Bone marrow (tissue), 2 donors: ENCODE measurements around the gene LTB4R2.
A peak's percentile ranks its signal among the peaks of the same experiment; 100 is the strongest.
"Not testable (repeated sequence)": the region's sequence is repeated elsewhere in the genome, so short reads cannot be mapped to it uniquely, and the experiment has no call there.

ENCODE experiments used
- DNase-seq, 2 donors: peaks; one replicate each; lab custom pipeline; 2025; lab: John Stamatoyannopoulos, UW

The LTB4R2 gene

DNA sequence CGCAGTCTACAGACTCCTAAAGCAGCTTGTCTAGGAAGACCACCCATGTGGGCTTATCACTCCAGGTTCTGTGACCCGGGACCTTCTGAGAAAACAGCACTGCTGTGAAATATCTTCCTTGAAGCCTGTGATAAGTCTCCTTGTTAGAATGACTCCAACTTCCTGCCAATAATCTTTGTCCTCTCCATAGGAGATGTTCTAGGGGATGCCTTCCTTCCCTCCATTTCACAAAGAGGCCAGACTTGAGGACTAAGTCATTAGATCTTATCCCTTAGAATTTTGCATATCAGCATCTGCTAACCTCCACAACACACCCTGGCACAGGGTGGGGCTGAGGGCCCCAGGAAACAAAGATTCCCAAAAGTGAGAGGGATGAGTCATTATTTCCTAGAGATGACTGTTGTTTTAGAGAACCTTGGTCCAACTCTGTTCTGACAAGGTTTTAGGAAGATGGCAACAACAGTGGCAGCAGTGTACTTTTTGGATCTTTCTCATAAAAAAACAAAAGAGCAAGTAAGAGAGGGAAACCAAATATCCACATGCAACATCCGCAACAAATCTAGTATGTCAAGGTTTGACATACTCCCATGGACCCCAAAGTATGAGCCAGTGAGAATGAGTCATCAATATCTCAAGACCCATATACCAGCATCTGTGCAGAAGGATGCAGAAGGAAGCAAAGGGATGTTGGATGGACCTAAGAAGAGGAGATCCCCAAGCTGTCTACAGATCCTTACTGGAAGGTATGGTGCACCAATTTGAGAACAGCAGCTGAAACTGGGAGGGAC lies 7.4 kb downstream of the LTB4R2 start:
- DNase-seq = peak in 1 of 2 donors; percentile 27

DNA sequence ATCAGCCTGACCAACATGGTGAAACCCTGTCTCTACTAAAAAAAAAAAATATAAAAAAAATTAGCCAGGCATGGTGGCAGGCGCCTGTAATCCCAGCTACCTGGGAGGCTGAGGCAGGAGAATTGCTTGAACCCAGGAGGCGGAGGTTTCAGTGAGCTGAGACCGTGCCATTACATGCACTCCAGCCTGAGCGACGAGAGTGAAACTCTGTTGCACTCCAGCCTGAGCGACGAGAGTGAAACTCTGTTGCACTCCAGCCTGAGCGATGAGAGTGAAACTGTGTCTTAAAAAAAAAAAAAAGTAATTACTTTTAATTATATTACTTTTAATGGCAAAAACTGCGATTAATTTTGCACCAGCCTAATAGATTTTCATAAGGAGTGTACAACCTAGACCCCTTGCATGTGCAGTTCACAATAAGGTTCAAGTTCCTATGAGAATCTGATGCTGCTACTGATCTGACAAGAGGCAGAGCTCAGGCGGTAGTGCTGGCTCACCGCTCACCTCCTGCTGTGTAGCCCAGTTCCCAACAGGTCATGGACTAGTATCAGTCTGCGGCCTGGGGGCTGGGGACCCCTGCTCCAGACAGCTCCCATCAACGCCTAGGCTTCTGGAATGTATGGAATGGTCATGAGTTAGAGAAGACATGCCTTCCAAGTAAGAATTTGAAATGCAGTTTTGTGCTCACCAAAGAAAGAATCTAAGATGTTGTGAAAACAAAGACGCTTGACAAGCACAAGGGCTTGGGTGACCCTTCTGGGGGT lies 11.5 kb downstream of the LTB4R2 start:
- DNase-seq = no peak

DNA sequence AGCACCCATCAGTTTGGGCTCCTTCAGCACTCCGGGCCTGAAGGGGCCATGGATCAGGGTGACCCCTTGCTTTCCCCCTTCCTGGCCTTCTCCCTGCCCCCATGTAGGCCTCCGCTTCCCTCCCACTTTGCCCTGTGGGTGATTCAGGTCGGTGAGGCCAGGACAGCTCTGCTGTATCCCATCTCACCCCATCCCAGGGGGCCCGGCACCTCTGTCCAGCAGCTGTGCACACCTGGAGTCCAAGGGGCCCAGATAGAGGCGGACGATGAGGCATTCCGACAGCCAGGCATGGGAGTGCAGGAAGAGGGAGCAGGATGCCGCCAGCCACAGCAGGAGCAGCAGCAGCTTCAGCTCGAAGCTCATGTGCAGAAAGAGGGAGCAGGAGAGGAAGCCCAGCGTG lies 12.7 kb downstream of the LTB4R2 start:
- no peak for DNase-seq

DNA sequence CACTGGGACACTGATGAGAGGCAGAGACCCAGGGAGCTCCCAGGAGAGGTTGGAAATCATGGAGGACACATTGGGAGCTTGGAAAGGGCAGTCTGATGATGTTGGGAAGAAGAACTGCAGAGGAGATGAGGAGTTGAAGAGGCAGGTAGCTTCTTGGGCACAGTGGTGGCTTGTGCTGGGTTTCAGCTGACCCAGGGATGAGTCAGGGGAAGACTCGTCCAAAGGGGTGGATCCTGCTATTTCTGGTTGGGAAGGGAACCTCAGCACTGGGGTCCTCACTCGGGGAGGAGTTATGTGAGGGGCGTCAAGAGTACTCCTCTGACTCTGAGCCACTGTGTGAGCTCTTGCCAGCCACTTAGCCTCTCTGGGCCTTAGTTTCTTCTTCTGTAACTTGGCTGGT lies 13.4 kb downstream of the LTB4R2 start:
- no peak for DNase-seq

DNA sequence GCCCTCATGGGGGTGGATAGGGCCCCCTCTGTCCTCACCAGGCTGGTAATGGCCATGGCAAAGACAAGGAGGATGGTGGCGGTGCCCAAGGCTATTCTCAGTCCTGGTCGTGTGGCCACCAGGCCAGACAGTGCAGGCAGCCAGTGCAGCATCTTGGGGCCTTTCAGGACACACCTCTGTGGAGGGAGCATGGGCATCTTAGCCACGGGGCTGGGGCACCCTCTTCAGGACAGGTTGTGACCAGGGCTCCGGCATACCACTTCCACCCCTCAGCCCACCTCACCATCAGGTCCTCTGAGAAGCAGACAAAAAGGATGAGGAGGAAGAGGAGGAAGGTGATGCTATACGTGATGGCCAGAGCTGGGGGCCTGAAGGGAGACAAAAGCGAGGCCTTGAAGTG lies 14.1 kb downstream of the LTB4R2 start:
- no peak for DNase-seq

DNA sequence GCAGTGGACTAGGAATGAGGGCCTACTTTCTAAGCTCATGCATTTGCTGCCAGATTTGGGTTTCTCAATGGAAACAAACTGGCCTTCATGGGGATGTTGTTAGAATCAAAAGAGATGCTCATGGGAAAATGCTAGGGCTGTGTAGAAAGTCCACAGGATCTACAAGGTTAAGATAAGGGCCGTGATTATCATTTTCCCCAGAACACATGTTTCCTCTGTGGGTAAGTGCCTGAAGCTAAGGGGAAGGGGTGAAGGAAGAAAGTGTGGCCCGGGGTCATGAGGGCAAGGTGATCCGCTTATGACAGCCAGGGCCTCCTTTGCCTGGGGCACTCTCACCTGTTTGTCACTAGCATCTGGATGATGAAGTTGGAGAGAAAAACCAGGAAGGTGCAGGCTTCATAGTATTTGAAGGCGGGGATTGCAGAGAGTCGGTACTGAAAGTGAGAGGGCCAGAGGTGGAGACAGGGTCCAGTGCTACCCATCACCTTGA lies 15.1 kb downstream of the LTB4R2 start:
- no peak for DNase-seq

DNA sequence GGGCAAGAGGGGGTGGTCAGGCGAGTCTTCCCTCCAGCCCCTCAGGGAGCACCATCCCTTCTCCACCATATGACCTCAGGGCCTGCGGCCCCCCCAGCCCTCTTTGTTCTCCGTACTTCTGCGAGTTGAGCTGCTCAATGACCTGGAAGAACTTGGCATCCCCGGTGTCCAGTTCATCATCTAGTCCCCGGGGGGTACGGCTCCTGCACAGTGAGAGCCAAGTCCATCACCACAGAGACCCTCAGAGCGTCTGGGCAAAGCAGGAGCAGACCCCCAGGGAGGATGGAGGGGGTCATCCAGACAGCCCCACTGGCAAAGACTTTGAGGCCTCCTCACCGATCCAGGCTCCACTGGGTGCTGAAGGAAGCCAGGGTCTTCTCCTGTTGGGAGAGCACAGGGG lies 16.0 kb downstream of the LTB4R2 start:
- DNase-seq = no peak

DNA sequence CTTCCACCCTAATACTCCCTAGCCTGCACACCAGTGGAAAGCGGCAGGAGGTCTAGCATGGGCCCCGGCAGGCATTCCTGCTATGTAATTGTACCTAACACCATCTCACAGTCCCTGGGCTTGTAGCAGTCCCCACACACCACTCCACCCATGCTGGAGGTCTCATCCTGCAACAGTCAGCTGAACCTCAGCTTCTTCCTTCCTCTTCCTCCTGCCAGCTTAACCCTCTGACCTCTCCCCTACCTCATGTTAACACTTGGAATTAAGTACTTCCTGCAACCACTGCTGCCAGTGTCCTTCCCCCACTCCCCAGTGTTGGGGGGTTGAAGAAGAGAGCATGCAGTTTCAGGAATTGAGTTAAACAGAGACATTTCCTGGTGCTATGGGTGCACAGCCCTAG lies 17.4 kb downstream of the LTB4R2 start:
- DNase-seq = no peak

DNA sequence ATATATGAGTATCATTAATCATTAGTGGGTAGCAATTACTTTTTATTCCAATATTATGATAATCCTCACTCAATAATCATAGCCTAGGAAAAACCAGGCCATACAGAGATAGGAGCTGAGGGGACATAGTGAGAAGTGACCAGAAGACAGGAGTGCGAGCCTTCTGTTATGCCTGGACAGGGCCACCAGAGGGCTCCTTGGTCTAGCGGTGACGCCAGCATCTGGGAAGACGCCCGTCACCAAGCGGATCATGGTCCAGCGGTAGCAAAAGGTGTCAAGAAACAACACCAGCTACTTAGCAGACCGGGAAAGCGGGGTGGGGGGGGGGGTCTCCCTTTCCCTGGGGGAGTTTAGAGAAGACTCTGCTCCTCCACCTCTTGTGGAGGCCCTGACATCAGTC lies 18.0 kb downstream of the LTB4R2 start:
- not testable (repeated sequence) for DNase-seq

DNA sequence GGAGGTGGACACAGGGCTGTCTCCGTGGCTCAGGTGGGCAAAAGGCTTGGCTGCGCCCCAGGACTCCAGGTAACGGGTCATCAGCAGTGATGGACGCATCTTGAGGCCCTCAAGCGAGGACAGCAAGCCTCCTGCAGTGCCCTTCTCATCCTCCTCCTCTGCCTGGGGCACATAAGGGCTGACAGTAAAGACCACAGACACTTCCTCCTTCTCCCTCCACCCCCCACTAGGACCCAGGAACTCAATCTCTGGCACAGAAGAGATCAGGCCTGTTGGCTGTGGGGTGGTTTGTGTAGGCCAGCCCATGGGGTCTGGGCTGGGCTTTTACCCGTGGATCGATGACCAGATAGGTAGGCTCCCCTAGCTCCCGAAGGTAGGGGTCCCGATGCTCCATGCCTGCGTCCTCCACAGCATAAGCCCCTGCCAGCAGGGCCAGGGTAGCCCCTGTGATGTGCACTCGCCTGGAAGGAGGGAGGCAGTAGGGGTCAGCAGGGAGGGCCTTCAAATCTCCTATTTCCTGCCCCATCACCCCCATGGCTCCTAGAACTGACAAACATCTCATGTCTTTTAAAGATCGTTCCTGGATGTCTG lies 19.2 kb downstream of the LTB4R2 start:
- no peak for DNase-seq

DNA sequence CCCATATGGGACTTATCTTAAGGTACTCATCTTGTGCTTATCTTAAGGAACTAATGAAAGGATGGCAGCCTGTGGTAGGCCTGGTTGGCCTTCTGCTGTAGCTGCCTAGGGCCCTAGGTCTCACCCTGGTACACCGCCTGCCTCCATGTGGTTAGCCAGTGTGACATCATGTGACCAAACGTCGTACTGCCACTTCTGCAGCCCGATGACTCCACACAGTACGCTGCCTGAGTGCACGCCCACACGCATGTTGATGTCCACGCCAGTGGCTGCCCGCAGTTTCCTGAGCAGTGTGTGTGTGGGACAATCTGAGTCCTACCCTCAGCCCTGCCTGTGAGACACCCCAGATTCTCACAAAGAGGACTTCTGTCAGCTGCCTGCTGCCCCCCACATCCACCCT lies 19.8 kb downstream of the LTB4R2 start:
- peak in 1 of 2 donors; percentile 44 for DNase-seq

DNA sequence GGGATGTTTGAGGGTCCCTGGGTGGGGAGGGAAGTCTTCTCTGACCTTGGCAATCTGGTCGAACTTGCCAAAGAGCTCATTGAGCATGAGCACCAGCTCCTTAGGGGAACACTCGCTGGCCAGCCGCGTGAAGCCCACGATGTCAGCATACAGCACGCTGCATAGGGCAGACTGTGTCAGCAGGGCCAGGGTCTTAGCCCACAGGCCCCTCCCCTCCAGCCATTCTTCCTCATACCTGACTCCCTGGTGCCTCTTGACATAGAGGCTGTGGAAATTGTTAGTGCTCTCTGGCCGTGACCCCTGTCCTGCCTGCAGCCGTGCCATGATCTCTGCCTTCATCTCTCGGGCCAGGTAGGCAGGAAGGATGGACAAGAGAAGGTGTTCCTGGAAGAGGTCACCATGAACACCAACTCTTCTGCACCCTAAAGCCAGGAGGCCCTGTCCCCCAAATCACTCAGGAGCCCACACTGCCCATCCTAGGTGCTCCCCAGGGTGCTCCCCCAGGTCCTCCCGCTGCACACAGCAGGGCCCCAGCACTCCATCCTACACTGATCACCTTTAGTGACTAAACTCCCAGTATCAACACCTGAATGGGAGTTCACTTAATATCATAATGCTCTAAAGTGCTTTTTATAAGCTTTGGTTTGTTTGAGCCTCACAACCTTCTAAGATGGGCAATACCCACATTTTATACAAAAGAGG lies 21.2 kb downstream of the LTB4R2 start:
- DNase-seq = no peak

DNA sequence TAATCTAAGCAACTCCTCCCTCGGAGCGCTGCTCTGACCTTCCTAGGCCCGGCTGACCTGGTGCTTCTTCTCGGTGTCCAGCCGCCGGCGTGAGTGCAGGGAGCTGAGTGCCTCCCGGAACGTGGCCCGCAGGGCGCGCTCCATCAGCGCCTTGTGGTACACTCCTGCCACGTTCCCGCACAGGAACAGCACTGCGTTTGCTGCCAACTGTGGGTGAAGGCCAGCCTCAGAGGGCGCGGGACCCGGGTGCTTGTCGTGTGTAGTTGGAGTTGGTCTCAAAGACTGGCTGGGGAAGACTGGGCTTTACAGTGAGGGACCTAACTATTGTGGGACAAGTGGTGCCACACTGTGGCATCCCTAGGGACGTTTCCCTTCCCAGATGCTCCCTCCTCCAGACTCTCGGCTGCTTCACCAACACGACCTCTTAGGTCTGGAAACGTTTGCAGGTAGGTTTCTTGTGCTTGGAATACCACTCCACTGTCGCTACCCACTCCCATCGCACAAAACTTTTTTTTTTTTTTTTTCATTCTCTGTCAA lies 21.9 kb downstream of the LTB4R2 start:
- DNase-seq = no peak

DNA sequence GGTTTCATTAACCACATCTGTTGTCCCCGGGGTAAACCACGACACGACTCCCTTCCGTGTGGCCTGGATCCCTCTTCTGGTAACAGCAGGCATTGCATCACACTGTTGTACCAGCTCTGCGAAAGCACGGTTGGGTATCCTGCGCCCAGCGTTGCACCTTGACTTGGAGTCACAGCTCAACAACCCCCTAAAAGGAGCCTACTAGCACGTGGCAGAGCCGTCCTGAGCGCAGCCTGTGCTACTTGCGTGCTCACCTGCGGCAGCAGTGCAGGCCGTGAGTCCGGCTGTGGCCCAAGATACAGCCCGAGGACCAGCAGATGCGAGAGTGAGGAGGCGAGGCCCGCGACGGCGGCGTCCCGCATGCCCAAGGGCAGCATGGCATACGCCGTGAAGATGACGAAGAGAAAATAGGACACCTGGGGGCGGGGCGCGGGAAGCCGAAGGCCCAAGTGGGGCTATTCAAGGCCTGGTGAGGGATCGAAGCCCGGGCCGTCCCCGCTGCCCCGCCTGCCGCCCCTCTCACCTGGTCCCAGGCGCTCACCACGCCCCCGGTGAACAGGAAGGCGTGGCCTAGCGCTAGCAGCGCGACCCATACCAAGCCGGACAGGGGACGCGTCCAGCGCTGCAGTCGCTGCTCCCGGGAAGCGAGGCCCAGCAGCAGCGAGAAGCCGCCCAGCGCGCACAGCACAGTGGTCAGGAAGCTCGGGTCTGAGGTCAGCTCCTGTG lies 22.5 kb downstream of the LTB4R2 start:
- DNase-seq = peak; percentile 30 to 63

DNA sequence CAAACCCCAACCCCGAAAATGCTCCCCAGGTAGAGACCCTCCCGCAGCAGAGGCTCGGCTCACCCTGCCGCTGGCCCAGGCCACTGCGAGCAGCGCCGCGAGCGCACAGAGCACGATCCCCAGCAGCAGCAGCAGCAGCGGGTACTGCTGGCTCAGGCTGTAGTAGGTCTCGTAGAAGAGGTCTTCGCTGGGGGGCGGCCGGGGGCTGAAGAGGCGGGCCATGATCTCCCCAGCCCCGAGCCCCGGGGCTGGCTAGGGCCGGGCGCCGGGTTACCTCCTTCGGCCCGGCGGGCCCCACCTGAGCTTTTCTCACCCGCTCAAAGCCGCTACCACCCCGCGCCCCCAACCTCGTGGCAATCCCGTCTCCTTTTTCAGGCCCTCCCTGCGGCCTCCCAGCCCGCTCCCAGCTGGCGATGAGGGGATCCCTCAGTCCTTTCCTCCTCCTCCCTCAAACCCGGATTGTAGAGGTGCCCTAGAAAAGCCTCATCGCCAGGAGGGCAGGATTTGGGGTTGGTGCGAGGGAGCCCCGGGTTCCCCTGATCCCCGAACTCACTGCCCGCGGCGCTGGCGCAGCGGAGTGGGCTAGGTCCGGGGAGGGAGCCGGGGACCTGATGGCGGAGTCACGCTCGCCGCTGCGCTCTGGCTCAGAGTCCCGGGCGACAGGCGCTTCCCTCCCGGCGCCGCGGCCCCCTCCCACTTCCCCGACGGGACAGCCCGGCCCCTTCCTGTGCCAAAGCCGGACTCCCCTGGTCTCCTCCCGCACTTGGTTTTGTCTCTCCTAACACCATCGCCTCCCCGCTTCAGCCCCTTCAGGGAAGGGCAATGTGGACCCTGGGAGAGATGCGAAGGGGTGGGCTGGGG lies 24.7 kb downstream of the LTB4R2 start, which contains the start of gene ADCY4:
Gene ADCY4, minus strand, starts transcription at position 641 of the 861 bp plus-strand sequence. Its CDS starts 419 bp downstream, at position 222.
- no peak for DNase-seq

DNA sequence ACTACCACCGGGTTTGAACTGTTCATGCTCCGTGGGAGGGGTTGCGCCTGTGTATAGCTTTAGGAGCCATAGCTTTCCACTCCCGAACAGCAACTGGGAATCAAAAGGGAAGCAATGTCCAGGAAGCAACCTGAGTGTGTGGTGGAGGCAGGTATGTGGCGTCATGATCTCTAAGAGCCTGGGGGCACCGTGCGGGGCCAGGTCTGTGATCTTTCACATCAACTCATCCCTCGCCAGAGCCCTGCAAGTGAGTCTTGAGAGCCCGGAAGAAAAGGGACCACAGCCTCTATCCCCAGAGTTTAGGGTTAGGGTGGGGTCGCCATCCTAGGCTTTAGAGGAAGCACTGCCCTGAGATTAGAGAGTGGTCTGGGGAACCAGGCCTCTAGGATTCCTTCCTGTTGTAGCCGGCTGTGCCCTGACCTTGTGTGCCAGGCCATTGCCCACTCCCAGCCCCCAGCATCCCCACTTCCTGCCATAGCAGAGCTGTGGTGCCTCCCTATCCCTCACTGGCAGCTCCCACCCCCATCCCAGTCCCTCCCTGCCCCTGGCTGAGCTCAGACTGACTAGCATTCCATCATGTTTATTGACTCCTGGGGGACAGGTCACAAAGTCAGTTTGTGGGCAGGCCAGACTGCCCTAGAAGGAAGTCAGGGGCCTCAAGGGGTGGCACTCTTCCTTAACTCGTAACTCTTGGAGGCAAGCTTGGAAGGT lies 25.7 kb downstream of the LTB4R2 start:
- DNase-seq = no peak

DNA sequence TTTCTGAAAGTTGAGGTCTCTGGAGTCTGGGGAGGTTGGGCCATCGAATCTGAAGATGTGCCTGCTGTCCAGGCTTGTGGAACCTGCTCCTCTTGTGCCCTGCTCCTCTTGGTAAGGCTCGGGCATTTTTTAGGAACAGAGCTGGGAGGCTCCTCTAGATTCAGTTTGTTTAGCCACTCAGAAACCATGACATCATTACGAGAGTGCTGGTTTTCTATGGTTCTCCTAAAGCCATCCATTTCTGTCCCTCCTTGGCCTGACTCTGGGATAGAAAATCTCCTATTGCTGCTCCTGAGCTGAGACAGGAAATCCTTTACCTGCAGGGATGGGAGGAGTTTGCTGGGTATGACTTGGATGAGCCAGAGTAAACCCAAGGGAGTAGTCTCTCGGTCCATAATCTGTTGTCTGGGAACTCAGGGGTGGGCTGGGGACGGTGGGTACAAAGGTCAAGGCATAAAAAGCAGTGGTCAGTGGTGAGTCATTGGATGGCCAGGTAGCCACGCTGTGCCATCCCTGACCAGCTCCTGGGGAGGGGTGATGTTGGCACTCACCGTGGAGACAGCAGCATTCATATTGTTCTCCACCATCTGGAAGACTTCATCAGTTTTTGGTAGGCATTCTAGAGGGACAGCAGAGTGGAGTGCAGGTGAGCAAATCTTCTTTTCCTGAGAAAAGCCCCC lies 27.3 kb downstream of the LTB4R2 start:
- no peak for DNase-seq

DNA sequence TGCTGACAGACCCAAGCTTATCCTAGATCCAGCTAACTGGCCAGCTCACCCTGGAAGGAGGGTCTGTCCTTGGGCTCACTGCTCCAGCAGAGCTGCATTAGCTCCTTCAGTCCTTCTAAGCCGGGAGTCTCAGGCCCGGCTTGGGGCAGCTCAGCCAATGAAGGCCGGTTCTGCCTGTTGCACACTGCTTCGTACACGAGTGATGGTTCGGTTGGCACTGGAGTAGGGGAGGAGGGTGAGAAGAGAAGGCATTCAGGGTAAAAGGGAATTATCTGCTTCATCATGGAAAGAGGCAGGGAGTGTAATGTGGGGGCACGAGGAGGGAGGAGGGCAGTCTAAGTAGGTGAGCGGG lies 27.9 kb downstream of the LTB4R2 start:
- no peak for DNase-seq

DNA sequence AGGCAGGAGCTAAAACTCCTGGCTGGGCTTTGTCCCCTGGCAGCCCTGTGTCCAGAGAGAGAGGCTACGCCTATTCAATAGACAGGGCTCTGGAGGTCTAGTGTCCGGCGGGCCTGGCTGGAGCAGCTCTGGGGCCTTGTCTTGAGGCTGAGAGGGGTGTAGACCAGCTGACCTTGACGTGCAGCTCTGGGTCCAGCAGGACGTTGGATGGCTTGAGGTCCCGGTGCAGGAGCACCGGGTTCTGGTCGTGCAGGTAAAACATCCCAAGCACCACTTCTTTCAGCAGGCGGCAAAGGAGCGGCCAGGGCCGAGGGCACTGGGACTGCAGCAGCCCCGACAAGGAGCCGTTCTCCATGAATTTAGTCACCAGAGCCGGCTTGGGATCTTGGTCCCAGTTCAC lies 28.9 kb downstream of the LTB4R2 start:
- DNase-seq = no peak
